AG10803 (cell line): ENCODE measurements around the gene NAP1L1.
A peak's percentile ranks its signal among the peaks of the same experiment; 100 is the strongest.

ENCODE experiments used
- DNase-seq: peaks from one replicate; pipeline ENCODE4 v3.0.0; 2010; ENCODE audit warnings: low read depth
- H3K4me3 ChIP-seq: 2 replicates; pipeline ENCODE4 v1.5.1; 2011; ENCODE audit warnings: mild to moderate bottlenecking, low read length, control low read depth
- TF ChIP-seq, protein P1 (sequence below): conservative IDR thresholded peaks from 2 replicates; pipeline ENCODE4 v1.5.1; 2011; ENCODE audit warnings: mild to moderate bottlenecking, low read length, control low read depth, inconsistent platforms

The NAP1L1 gene

GRCh38 chr12:75998292-75999063 lies 86.0 kb downstream of the NAP1L1 start:
- TF ChIP-seq, protein P1, sequence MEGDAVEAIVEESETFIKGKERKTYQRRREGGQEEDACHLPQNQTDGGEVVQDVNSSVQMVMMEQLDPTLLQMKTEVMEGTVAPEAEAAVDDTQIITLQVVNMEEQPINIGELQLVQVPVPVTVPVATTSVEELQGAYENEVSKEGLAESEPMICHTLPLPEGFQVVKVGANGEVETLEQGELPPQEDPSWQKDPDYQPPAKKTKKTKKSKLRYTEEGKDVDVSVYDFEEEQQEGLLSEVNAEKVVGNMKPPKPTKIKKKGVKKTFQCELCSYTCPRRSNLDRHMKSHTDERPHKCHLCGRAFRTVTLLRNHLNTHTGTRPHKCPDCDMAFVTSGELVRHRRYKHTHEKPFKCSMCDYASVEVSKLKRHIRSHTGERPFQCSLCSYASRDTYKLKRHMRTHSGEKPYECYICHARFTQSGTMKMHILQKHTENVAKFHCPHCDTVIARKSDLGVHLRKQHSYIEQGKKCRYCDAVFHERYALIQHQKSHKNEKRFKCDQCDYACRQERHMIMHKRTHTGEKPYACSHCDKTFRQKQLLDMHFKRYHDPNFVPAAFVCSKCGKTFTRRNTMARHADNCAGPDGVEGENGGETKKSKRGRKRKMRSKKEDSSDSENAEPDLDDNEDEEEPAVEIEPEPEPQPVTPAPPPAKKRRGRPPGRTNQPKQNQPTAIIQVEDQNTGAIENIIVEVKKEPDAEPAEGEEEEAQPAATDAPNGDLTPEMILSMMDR = no peak
- peak; percentile 48 for DNase-seq
- no peak overlapping the region for H3K4me3 ChIP-seq

GRCh38 chr12:75997658-75998057 lies 86.8 kb downstream of the NAP1L1 start:
- TF ChIP-seq, protein P1 = no peak
- DNase-seq = no peak

DNA sequence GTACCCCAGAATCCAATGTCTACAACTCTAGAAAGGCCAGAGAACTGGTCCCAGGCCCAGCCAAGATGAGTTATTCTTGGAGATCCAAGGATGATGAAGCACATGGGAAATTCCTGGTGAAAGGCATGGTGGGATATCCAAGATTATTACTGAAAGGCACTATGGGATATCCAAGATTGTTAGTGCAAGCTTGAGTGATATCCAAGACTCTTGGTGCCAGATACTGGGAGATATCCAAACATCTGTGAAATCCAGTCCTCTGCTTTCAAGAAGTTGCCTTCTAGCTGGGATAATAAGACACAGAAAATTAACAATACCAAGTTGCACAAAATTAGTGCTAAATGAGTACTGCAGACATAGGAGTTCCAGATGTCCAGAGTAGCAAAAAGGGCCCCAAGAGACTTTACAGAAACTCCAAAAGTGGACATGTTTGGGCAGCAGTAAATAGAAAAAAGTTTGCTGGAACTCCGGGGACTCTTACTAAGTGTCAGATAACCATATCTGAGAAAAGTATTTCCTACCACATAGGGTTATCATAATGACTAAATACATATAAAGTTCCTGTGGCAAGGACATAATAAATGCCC lies 87.5 kb downstream of the NAP1L1 start:
- DNase-seq = peak; percentile 59
- TF ChIP-seq, protein P1 = no peak
- H3K4me3 ChIP-seq = no peak overlapping the region

More at GRCh38 chr12:75997658-75998057, 86.8 kb downstream of the NAP1L1 start:
- H3K4me3 ChIP-seq = no peak overlapping the region

DNA sequence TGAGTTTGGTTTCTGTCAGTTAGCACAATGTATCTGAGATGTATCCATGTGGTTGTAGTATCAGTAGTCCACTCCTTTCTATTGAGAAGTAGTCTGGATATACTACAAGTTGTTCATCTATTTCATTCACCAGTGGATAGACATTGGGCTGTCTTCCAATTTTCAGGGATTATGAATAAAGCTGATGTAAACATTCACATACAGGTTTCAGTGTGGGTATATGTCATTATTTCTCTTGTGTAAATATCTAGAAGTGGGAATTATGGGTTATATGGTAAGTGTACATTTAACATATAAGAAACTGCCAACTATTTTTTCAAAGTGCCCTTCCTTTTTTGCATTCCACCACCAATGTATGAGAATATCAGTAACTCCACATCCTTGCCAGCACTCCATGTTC lies 88.8 kb downstream of the NAP1L1 start:
- no peak for DNase-seq
- H3K4me3 ChIP-seq = no peak overlapping the region
- TF ChIP-seq, protein P1 = no peak

- H3K4me3 ChIP-seq = no peak overlapping the region
- DNase-seq = no peak
- TF ChIP-seq, protein P1 = no peak
These were observed 90.3 kb downstream of the NAP1L1 start for GRCh38 chr12:75994069-75994740.

GRCh38 chr12:75991753-75992152 lies 92.7 kb downstream of the NAP1L1 start:
- no peak overlapping the region for H3K4me3 ChIP-seq
- TF ChIP-seq, protein P1 = no peak
- no peak for DNase-seq
